ENCODE measurements around the gene PKIG. TPM values are rescaled to one million over a fixed set of nuclear protein-coding genes. Genes with fewer than 3 reads are reported as not detected.

The PKIG gene
- total RNA-seq, 1 experiment from 2014 or later, result 66.3 TPM

- in situ Hi-C loops (cut with HindIII; ENCODE audit: low pct_unique_long_range_greater_than_20kb, low sequenced_read_pairs), result no loop called here
- H3K9me3 ChIP-seq (ENCODE audit: control insufficient read depth, insufficient read depth, low read depth, low read length), result no peaks in the 10 kb centered on the region
- intact Hi-C loops (cut with micrococcal nuclease; ENCODE audit: unreplicated experiment), result no loop called here
- H3K27me3 ChIP-seq (ENCODE audit: control insufficient read depth, insufficient read depth, low read length), result no peaks in the 10 kb centered on the region
- POLR2A ChIA-PET, result no interaction called here
- H3K4me3 ChIP-seq (ENCODE audit: low read depth in 2 of 2, low read length in 2 of 2), result no peak overlapping the region
- peaks cover 37% of the 10 kb centered on the region for H3K4me1 ChIP-seq (ENCODE audit: control insufficient read depth, insufficient read depth, low read length)
- ATAC-seq (no peak), DNase-seq (ENCODE audit: low read depth, low spot score) (no peak)
- H3K27ac ChIP-seq (ENCODE audit: low read length), result peak overlapping the region; percentile 29
- H3K36me3 ChIP-seq (ENCODE audit: control insufficient read depth, insufficient read depth, low read length), result no peaks in the 10 kb centered on the region
- no TSS peak for BruUV-seq (replicated peaks)
- CTCF ChIA-PET, result interaction anchor here (0.6 kb wide), 2 partner anchors 13 to 213 kb away, joined by 3 to 4 read pairs; no protein-coding TSS in a partner anchor
- TF ChIP-seq SIN3A (IDR thresholded peaks at IDR 0.05; ENCODE audit: borderline replicate concordance, insufficient read depth, low read depth, low read length), result no peak
- TF ChIP-seq, protein P1, sequence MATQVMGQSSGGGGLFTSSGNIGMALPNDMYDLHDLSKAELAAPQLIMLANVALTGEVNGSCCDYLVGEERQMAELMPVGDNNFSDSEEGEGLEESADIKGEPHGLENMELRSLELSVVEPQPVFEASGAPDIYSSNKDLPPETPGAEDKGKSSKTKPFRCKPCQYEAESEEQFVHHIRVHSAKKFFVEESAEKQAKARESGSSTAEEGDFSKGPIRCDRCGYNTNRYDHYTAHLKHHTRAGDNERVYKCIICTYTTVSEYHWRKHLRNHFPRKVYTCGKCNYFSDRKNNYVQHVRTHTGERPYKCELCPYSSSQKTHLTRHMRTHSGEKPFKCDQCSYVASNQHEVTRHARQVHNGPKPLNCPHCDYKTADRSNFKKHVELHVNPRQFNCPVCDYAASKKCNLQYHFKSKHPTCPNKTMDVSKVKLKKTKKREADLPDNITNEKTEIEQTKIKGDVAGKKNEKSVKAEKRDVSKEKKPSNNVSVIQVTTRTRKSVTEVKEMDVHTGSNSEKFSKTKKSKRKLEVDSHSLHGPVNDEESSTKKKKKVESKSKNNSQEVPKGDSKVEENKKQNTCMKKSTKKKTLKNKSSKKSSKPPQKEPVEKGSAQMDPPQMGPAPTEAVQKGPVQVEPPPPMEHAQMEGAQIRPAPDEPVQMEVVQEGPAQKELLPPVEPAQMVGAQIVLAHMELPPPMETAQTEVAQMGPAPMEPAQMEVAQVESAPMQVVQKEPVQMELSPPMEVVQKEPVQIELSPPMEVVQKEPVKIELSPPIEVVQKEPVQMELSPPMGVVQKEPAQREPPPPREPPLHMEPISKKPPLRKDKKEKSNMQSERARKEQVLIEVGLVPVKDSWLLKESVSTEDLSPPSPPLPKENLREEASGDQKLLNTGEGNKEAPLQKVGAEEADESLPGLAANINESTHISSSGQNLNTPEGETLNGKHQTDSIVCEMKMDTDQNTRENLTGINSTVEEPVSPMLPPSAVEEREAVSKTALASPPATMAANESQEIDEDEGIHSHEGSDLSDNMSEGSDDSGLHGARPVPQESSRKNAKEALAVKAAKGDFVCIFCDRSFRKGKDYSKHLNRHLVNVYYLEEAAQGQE (IDR thresholded peaks at IDR 0.05; ENCODE audit: insufficient read depth in 1 of 2, low read depth in 2 of 2, low read length in 1 of 2), result no peak
- no peak for TF ChIP-seq CTCF (IDR thresholded peaks at IDR 0.05)
- TF ChIP-seq TCF7L2 (IDR thresholded peaks at IDR 0.05; ENCODE audit: low read depth, low read length), result no peak
Observed at GRCh38 chr20:44597516-44597915, 15.1 kb downstream of the PKIG start.

DNA sequence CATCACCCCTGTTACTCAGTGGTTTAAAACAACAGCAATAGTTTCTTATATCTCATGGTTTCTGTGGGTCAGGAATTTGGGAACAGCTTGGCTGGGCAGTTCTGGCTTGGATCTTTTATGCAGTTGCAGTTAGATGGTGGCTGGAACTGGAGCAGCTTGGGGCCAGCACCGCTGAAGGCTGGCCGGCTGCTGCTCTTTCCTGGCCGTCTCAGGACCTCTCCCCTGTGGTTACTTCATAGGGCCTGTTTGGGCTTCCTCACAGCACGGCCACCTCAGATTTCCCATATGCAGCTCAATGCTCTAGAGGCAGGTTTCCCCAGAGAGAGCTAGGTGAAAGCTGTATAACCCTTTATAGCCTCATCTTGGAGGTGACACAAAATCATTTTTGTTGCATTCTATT lies 15.6 kb downstream of the PKIG start:
- peaks cover 37% of the 10 kb centered on the region for H3K4me1 ChIP-seq (ENCODE audit: control insufficient read depth, insufficient read depth, low read length)
- ChIA-PET POLR2A (no interaction called here), CTCF (interaction anchor here (0.6 kb wide), 1 partner anchor 13 kb away, joined by 3 read pairs; no protein-coding TSS in a partner anchor)
- H3K27me3 ChIP-seq (ENCODE audit: control insufficient read depth, insufficient read depth, low read length), result no peaks in the 10 kb centered on the region
- ATAC-seq (no peak), DNase-seq (ENCODE audit: low read depth, low spot score) (no peak)
- H3K27ac ChIP-seq (ENCODE audit: low read length), result peak overlapping the region; percentile 29
- H3K9me3 ChIP-seq (ENCODE audit: control insufficient read depth, insufficient read depth, low read depth, low read length), result no peaks in the 10 kb centered on the region
- in situ Hi-C loops (cut with HindIII; ENCODE audit: low pct_unique_long_range_greater_than_20kb, low sequenced_read_pairs) (no loop called here), intact Hi-C loops (cut with micrococcal nuclease; ENCODE audit: unreplicated experiment) (no loop called here)
- BruUV-seq (replicated peaks), result no TSS peak
- TF ChIP-seq POLR2AphosphoS5 (IDR thresholded peaks at IDR 0.05; ENCODE audit: low read depth, low read length), result no peak
- TF ChIP-seq, protein P1 (IDR thresholded peaks at IDR 0.05; ENCODE audit: insufficient read depth in 1 of 2, low read depth in 2 of 2, low read length in 1 of 2), result no peak
- no peaks in the 10 kb centered on the region for H3K36me3 ChIP-seq (ENCODE audit: control insufficient read depth, insufficient read depth, low read length)
- no peak overlapping the region for H3K4me3 ChIP-seq (ENCODE audit: low read depth in 2 of 2, low read length in 2 of 2)

Data from Panc1 (cell line).